Vagina (tissue), 2 donors: Measurements from ENCODE around the gene NUP93.

Source experiments
- POLR2A ChIP-seq, 2 donors: fragments of 450-650 bp; IDR thresholded peaks; one replicate each; pipeline ENCODE4 v1.6.1; 2017; ENCODE audit warnings: antibody characterized with exemption in 2 of 2, mild to moderate bottlenecking in 2 of 2, moderate library complexity in 2 of 2
- TF ChIP-seq, protein P1 (sequence below), 3 experiments: fragments of 450-650 bp in 2 of 3; fragments of 200-600 bp in 1 of 3; sonication (generic) in 1 of 3; IDR thresholded peaks; one replicate each; pipeline ENCODE4 v1.5.1; 2017 to 2019; ENCODE audit warnings: antibody characterized with exemption in 3 of 3, mild to moderate bottlenecking in 2 of 3, moderate library complexity in 2 of 3

- TF ChIP-seq, protein P1, sequence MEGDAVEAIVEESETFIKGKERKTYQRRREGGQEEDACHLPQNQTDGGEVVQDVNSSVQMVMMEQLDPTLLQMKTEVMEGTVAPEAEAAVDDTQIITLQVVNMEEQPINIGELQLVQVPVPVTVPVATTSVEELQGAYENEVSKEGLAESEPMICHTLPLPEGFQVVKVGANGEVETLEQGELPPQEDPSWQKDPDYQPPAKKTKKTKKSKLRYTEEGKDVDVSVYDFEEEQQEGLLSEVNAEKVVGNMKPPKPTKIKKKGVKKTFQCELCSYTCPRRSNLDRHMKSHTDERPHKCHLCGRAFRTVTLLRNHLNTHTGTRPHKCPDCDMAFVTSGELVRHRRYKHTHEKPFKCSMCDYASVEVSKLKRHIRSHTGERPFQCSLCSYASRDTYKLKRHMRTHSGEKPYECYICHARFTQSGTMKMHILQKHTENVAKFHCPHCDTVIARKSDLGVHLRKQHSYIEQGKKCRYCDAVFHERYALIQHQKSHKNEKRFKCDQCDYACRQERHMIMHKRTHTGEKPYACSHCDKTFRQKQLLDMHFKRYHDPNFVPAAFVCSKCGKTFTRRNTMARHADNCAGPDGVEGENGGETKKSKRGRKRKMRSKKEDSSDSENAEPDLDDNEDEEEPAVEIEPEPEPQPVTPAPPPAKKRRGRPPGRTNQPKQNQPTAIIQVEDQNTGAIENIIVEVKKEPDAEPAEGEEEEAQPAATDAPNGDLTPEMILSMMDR (IDR thresholded peaks at IDR 0.05) = no peak
- TF ChIP-seq POLR2A (IDR thresholded peaks at IDR 0.05) = no peak
Measured at GRCh38 chr16:56861092-56861610, 131.2 kb downstream of the NUP93 start.
